HG03064 (cell line): ENCODE results near the gene ARPP21.
"Not testable (repeated sequence)": the region's sequence is repeated elsewhere in the genome, so short reads cannot be mapped to it uniquely, and the experiment has no call there.

Source experiments
- ATAC-seq: cut with Tn5 transposase; IDR thresholded peaks from one replicate; pipeline ENCODE4 v1.9.1; 2021; ENCODE audit warnings: low read depth; ENCODE audit not compliant: unreplicated experiment

Gene ARPP21

DNA sequence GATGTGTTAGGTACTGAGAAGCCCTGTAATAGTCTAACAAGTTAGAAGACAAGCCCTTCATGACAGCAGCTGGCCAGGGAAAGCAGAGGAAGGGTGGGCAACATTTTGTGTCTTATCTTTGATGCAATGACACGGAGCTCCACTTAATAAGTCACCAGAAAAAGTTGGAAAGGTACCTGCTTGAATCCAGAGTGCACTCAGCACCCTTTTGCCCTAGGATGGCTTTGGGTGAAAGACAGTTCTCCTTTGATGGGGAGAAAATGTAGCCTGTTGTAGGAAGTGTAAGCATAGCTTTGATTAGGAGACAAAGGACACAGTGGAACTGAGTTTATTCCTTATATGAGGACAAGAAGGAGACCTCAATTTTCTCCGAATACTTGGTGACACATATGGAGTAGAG, 137.0 kb downstream of the ARPP21 start:
- no peak for ATAC-seq

DNA sequence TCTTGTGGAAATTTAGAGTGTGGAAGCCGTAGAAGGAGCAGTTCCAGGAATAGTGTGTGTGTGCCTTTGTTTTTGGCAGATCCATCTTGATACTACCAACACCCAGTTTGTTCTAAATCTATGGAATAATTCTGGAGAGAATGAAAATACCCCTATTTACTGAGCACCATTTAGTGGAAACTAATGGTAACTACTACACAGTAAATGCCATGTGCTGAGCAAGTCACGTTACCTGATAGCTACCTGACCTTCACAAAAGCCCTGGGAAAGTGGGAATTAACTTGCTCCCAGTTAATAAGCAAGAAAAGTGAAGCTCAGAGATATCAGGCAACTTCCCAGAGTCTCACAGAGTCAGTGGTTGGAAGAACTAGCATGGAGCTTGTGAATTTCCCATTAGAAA, 137.7 kb downstream of the ARPP21 start:
- no peak for ATAC-seq

DNA sequence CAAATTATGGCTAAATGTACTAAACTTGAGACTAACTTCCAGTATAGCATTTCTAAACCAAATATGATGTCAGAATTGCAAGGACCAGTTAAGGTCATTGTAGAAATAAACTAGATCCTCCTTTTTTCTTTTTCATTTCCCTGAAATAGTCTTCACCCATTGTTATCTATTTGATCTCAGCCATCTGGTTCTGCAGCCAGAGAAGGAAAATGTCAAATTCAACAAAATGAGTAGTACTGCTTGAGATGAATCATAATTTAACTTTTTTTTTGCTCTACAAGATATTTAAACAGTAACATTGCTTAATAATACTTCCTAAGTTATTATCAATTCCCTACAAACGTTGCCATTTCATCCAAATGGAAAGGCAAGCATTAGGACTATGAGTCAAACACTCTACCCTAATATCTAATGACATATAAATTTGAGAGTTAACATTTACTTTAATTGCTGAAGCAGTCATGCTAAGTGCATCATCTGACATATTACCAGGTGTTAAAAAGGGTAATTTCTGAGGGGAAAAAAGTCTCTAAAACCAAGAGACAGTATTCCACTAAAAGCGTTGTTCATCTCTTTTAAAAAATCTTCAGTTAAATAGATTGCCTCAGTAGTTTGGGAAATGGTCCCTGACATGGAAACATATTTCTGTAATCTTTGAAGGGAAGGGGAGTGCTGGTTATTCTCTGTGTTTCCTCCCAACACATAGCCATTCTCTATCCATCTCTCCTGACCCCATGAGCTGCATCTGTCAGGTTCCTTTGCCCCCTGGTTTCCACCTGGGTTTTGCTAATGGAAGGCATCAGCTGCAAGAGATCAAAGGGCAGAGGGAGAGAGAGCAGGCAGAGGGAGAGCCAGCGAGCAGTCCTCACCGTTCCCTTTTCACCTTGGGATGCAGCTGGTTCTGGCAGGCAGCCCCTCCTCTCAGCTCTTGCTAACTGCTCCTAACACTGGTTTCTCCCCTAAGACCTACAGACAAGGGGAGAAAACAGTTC, 138.5 kb downstream of the ARPP21 start:
- no peak for ATAC-seq

DNA sequence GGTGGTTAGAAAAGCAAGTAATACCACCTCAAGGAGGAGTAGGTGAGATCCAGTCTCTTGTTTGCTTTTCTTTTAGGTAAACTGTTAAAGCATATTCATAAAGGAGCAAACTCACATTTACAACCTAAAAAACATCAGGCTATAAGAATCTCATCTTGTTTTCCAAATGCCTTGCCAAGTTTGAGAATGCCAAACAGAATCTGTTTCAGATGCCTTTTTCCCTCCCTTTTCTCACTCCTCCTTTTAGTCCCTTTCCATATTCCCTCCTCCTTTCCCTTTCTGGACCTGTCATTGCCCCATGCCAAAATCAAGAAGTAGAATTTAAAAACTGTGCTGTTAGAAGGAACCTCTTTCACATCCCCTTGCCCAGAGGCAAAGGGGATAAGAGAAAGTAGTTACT, 140.3 kb downstream of the ARPP21 start:
- ATAC-seq, result no peak

DNA sequence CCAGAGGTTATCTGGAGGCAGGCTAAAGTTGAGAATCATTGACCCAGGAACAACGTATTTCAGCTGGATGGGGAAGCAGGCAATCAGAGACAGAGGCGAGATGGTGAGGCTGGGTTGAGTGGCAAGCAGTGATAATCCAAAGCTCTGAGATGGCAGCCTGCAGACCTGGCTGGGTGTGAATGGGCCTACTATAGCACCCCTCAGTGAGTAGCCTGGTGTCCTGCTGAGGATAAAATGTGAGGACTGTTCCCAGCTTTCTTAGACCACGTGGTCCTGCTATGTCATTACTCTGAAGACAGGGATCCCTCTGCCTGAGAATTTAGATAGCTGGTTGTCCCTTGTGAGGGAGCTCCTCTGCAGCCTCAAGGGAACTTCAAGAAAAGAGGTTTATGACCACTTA, 141.5 kb downstream of the ARPP21 start:
- no peak for ATAC-seq

DNA sequence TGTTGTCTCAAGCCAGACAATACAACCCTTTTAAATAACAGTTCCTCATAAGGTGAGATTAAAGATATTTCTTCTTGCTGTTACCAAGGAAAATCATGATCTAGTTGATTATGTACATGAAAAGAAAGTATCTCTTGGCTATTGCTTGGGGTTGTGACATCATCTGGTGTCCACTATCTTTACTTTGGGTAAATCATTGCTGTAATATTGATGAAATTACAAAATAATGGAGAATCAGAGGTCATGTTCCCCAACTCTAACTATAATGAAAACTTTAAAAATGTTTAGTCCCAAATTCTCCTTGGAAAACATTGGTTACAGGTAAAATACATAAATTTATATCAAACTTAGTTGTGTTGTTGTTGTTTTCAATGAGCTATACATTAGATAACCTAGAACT, 142.2 kb downstream of the ARPP21 start:
- ATAC-seq, result no peak

DNA sequence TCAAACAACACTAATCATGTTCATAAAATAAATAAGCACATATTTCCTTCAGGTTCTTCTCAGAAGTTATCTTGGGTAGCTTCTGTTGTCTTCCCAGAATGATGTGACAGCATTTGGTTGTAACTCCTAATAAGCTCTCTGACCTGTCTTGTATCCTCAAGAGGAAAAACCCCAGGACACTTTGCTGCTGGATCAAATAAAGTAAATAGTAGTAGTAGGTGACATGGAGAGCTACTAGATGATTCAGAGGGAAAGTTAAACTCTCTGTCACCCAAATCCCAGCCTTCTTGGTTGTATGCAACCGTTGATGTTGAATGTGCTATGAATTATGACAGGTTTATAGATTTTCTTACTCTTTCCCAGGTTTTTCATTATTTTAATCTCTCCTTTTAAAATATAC, 143.0 kb downstream of the ARPP21 start:
- ATAC-seq, result no peak

DNA sequence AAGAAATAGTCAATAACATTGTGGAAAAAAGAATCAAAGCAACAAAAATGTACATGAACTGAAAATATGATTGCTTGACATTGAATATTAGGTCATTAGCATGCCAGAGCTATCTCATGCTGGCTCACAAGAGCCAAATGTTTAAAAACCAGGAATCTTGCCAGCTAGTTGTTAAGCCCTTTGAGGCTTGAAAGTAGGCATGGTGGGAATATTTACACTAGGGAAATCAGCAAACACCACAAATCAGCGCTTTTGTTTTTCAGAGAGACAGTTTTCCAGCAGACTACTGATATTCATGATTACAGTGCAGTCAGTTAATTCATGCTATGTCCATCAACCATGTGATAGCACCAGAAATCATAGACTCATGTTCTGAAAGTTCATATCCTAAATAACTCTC, 144.8 kb downstream of the ARPP21 start:
- ATAC-seq, result no peak

DNA sequence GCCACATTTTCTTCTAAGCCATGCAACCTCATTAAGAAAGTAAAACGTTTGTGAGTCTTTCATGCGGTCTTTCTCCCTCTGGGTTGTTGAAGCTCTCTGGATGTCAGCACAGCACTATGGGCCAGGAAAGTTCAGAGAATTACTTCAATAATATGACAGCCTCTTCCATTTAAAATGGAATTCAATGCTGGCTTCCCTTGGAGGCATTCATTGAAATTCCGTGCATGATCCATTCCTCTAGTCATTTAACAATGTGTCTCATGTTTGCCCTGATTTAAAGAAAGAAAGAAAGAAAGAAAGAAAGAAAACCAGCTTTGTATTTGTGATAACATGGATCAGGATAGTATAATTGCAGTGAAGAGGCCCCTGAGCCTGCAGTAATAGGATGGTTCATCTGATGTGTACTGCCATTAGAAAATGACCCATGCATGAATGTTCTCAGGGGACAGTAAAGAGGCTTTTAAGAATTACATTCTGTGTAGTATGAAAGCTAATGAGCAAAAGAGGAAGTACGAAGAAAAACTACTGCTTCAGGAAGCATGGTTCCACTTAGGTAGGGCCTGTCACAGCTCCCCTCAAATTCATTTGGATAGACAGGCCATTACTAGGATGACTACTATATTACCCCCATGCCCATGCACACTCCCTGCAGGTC, 146.0 kb downstream of the ARPP21 start:
- ATAC-seq, result no peak

DNA sequence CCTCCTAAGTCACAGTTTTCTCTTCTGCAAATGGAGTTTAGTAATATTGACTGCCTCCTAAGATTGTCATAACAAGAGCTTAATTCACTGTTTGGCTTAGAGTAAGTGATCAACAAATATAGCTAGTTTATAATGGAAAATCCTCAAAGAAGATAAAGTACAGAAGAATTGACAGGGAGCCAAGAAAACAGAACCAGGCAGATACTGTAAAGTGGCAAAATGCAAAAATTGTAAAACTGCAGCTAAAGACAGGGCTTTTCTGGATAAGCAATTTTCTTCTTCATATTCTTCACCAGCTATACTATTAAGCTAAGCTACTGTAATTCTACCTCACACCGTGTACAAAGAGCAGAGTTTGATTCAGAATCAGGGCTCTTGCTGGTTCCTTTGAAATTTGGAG, 148.6 kb downstream of the ARPP21 start:
- no peak for ATAC-seq

DNA sequence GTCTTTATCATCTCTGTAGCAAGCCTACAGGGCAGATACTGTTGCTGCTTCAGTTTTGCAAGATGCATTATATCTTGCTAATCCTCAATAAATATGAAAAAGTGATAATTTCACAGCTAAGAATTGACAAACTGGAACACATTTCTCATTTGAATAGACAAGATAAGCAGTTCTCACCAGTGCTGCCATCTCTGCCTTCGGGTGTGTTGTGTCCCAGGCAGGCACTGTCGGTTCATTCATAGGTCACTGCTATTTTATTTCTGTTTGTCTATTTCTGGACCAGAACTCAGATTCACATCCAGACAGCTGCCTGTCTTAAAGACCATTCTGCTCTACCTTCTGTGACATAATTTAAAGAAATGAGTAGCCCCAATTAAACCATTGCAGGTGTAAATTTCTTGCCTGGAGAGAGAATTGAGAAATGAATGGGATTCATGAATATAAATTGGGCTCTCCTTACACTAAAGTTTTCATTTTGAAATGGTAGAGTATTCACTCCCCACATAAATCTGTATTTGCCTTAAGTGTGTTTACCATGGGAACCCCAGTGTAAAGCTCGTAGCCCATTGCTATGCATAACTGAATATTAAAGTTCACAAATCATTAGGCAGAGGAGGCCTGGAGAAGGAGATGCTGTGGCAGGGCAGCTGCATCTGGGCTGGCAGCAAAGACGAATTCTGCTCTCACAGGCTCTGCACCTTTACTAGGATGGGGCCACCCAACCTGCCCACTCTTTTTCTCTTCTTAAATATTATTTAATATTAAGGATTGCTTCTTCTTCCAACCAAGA, 149.9 kb downstream of the ARPP21 start:
- ATAC-seq, result no peak

DNA sequence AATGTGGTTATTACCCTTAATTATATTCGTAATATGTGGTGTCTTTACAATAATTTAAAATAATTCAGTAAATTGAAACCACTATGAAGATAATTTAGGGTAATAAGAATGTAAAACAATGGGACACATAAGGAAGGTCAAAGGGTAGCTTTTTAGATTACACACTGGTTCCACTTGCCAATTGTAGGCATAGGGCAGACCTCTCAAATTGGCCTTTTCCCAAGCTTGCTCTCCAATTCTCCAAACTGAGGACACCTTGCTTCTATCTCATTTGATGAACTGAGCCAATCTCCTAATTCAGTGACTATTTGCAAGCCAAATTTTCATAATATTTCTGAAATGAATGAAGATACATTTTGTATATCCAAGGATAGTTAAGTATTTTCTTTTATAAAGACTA, 151.4 kb downstream of the ARPP21 start:
- ATAC-seq, result no peak

DNA sequence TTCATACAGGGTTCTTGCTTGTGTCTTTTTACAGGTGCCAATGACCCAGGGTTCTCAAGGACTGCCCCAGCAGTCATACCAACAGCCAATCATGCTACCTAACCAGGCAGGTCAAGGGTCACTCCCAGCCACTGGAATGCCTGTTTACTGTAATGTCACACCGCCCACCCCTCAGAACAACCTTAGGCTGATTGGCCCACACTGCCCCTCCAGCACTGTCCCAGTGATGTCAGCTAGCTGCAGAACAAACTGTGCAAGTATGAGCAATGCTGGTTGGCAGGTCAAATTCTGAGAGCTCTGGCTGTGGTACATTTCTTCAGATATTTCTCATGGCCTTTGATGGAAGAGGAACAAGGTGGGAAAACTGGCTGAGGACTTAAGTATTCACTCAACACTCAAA, 154.3 kb downstream of the ARPP21 start:
- no peak for ATAC-seq

DNA sequence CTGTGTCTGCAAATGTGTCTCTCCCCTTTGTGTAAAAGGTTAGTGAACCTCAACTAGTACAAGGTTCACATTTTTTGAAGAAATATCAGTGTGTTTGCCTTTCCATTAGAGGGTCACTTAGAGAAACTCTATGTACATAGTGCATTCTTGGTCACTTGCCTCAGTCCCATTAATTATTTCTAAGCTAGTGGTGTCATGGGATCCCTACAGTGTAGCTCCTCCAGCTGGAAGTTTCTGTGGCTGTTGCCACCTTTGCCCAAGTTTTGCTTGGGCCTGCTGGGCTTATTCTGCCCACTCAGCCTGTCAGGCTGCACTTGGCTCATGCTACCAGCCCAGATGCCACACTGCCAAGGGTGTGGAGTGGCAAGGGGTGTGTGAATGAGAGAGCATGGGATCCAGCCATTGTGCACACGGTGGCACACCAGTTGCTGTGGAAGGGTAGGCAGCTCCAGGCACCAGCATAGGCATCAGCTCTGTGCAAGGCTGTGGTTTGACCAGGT, 161.7 kb downstream of the ARPP21 start:
- no peak for ATAC-seq

DNA sequence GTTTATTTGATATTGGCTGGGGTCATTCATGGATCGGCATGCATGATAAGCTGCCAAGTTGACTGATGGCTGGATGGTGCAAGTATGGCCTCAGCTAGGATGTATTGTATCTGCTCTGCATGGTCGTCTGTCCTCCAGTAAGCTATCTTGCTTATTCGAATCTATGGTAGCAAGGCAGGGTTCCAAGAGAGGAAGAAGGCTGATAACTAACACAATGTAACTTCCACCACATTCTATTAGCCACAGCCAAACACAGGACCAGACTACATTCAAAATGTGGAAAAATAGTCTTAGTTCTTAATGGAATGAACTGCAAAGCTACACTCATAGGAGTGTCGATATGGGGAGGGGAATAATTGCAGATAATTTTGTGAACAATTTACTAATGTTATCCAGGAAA, 175.2 kb downstream of the ARPP21 start:
- ATAC-seq, result no peak

DNA sequence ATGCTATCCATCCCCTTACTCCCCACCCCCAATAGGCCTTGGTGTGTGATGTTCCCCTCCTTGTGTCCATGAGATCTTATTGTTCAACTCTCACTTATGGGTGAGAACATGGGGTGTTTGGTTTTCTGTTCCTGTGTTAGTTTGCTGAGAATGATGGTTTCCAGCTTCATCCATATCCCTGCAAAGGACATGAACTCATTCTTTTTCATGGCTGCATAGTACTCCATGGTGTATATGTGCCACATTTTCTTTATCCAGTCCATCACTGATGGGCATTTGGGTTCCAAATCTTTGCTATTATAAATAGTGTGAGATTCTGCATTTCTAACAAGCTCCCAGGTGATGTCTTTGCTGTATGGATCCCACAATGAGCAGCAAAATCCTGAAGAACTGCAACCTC, 176.5 kb downstream of the ARPP21 start:
- ATAC-seq, result not testable (repeated sequence)

DNA sequence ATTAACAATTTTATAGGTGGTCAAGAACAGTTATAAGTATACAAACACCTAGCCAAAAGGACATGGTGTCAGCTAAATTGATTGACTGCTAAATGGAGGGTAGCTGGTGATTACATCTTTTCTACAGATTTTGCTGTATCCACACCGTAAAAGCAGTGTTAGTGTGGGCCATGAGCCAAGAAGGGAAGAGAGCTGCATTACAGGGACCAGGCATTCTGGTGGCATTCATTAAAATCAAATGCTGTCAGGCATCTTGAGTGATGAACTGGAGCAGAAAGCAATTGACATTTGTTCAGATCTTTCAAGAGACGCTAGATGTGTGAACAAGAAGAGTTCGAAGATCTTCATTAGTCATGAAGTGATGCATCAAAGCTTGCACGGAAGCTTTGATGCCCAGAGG, 177.9 kb downstream of the ARPP21 start:
- ATAC-seq, result no peak

DNA sequence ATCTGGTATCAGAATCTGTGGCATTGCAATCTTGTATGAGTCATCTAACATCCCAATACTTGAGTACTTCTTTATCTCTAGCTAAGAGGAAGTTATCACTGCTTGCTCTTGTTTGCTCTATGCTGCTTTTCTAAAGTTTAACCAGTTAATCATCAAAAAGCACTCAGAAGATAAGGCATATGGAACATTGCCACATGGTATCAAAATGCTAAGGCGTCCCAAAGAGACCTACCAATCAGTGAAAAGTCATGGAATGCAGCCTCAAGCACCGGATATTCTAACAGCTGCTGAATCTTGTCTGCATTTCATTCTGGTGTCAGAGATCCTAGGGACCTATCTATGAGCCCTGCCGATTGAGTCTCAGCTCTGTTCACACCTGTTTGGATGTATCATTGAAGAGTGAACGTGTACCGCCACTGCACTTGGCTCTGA, 192.8 kb downstream of the ARPP21 start:
- ATAC-seq, result no peak
